Neural cell (in vitro differentiated cells): ENCODE measurements around the gene IL3RA. TPM values are rescaled to one million over a fixed set of nuclear protein-coding genes. Genes with fewer than 3 reads are reported as not detected.

Experiments
- H2AFZ ChIP-seq: fragments of 200-600, 300-800 bp; sonication (generic), shearing (Covaris generic); 2 replicates; pipeline ENCODE4 v1.6.0; 2014; ENCODE audit warnings: low read depth, mild to moderate bottlenecking, antibody characterized with exemption, low read length, moderate library complexity
- H3F3A ChIP-seq: fragments of 200-600 bp; shearing (Covaris generic); 2 replicates; pipeline ENCODE4 v1.6.1; 2016; ENCODE audit warnings: mild to moderate bottlenecking, moderate library complexity, mixed read lengths, antibody characterized with exemption, low read length; ENCODE audit not compliant: insufficient read depth, poor library complexity, severe bottlenecking
- H3K27ac ChIP-seq: fragments of 200-600, 300-800 bp; sonication (generic), shearing (Covaris generic); 2 replicates; pipeline ENCODE4 v1.5.1; 2014; ENCODE audit warnings: mild to moderate bottlenecking, low read length, moderate library complexity
- H3K27me3 ChIP-seq: fragments of 300-800, 200-600 bp; sonication (generic), shearing (Covaris generic); 2 replicates; pipeline ENCODE4 v1.6.0; 2014; ENCODE audit warnings: mild to moderate bottlenecking, low read depth, low read length, moderate library complexity; ENCODE audit not compliant: insufficient read depth
- H3K36me3 ChIP-seq: fragments of 300-800, 200-600 bp; sonication (generic), shearing (Covaris generic); 2 replicates; pipeline ENCODE4 v1.5.1; 2014; ENCODE audit warnings: mild to moderate bottlenecking, antibody characterized with exemption, low read length, moderate library complexity; ENCODE audit not compliant: insufficient read depth
- H3K4me2 ChIP-seq: fragments of 300-800, 200-600 bp; sonication (generic), shearing (Covaris generic); 2 replicates; pipeline ENCODE4 v1.6.0; 2014; ENCODE audit warnings: mild to moderate bottlenecking, low read length
- H3K4me3 ChIP-seq: fragments of 300-800, 200-600 bp; sonication (generic), shearing (Covaris generic); 2 replicates; pipeline ENCODE4 v1.5.1; 2014; ENCODE audit warnings: mild to moderate bottlenecking, low read length, moderate library complexity
- H3K79me2 ChIP-seq: fragments of 200-600 bp; shearing (Covaris generic); replicated peaks from 2 replicates; pipeline ENCODE4 v1.6.0; 2014; ENCODE audit warnings: mild to moderate bottlenecking, low read length, moderate library complexity; ENCODE audit not compliant: insufficient read depth
- H3K9ac ChIP-seq: fragments of 300-800, 200-600 bp; sonication (generic), shearing (Covaris generic); 2 replicates; pipeline ENCODE4 v1.6.1; 2016; ENCODE audit warnings: mild to moderate bottlenecking, low read length, mixed read lengths
- H3K9me2 ChIP-seq: fragments of 200-600 bp; shearing (Covaris generic); 2 replicates; pipeline ENCODE4 v1.6.1; 2016; ENCODE audit warnings: mild to moderate bottlenecking, low read length, mixed read lengths; ENCODE audit not compliant: insufficient read depth
- H3K9me3 ChIP-seq: fragments of 200-600, 300-800 bp; sonication (generic), shearing (Covaris generic); 2 replicates; pipeline ENCODE4 v1.6.1; 2016; ENCODE audit warnings: mild to moderate bottlenecking, mixed run types, low read length, moderate library complexity, mixed read lengths
- H4K20me1 ChIP-seq: fragments of 200-600 bp; shearing (Covaris generic); 2 replicates; pipeline ENCODE4 v1.6.1; 2016; ENCODE audit warnings: mild to moderate bottlenecking, mixed run types; ENCODE audit not compliant: insufficient read depth
- CTCF ChIP-seq: fragments of 450-650 bp; IDR thresholded peaks from 2 replicates; pipeline ENCODE4 v1.5.1; 2014; ENCODE audit warnings: antibody characterized with exemption, mild to moderate bottlenecking, moderate library complexity; ENCODE audit not compliant: poor library complexity, severe bottlenecking
- EP300 ChIP-seq: fragments of 450-650 bp; conservative IDR thresholded peaks from 2 replicates; pipeline ENCODE4 v1.6.1; 2014; ENCODE audit warnings: antibody characterized with exemption, mild to moderate bottlenecking, moderate library complexity; ENCODE audit not compliant: poor library complexity, severe bottlenecking
- MXI1 ChIP-seq: fragments of 450-650 bp; conservative IDR thresholded peaks from 2 replicates; pipeline ENCODE4 v1.6.1; 2014; ENCODE audit warnings: antibody characterized with exemption, mild to moderate bottlenecking; ENCODE audit not compliant: poor library complexity, severe bottlenecking
- POLR2AphosphoS5 ChIP-seq: IDR thresholded peaks from 2 replicates; pipeline ENCODE4 v1.6.1; 2012
- RAD21 ChIP-seq: fragments of 450-650 bp; conservative IDR thresholded peaks from 2 replicates; pipeline ENCODE4 v1.6.1; 2014; ENCODE audit warnings: antibody characterized with exemption, mild to moderate bottlenecking, moderate library complexity
- REST ChIP-seq: IDR thresholded peaks from 2 replicates; pipeline ENCODE4 v1.6.1; 2012; ENCODE audit warnings: borderline replicate concordance
- SMC3 ChIP-seq: fragments of 450-650 bp; conservative IDR thresholded peaks from 2 replicates; pipeline ENCODE4 v1.6.1; 2014; ENCODE audit warnings: antibody characterized with exemption, mild to moderate bottlenecking, moderate library complexity; ENCODE audit not compliant: poor library complexity
- TAF1 ChIP-seq: IDR thresholded peaks from 2 replicates; pipeline ENCODE4 v1.6.1; 2012; ENCODE audit warnings: low read depth
- polyA plus RNA-seq: library from polyadenylated mRNA; depleted of rRNA; stranded (reverse); fragments of >200 nt; gene quantifications from 2 replicates; pipeline ENCODE4 v1.2.3, GENCODE V29; 2014

IL3RA gene
- polyA plus RNA-seq, 1 donor from 2014 or later = not detected

- H4K20me1 ChIP-seq = no peaks in the 10 kb centered on the region
- H3K27ac ChIP-seq = no peak overlapping the region
- H3K9ac ChIP-seq = no peak overlapping the region
- H2AFZ ChIP-seq = no peak overlapping the region
- no peaks in the 10 kb centered on the region for H3K36me3 ChIP-seq
- H3K4me2 ChIP-seq = no peak overlapping the region
- no peak for TF ChIP-seq TAF1
- TF ChIP-seq POLR2AphosphoS5 = no peak
- no peak for TF ChIP-seq SMC3
- no peak for TF ChIP-seq MXI1
- TF ChIP-seq EP300 = no peak
- no peak for TF ChIP-seq REST
- TF ChIP-seq RAD21 = no peak
- H3K27me3 ChIP-seq = no peaks in the 10 kb centered on the region
- no peaks in the 10 kb centered on the region for H3K9me3 ChIP-seq
- peaks cover 21% of the 10 kb centered on the region for H3K79me2 ChIP-seq
- no peaks in the 10 kb centered on the region for H3F3A ChIP-seq
- no peak overlapping the region for H3K4me3 ChIP-seq
- no peaks in the 10 kb centered on the region for H3K9me2 ChIP-seq
Observed at GRCh38 chrX:1386338-1387127, 49.9 kb downstream of the IL3RA start.

- TF ChIP-seq CTCF (no peak), TAF1 (no peak), RAD21 (no peak), POLR2AphosphoS5 (no peak), MXI1 (no peak), REST (no peak), EP300 (no peak)
- H3K36me3 ChIP-seq = no peaks in the 10 kb centered on the region
- H4K20me1 ChIP-seq = no peaks in the 10 kb centered on the region
Observed at GRCh38 chrX:1387141-1387776, 50.7 kb downstream of the IL3RA start.

More at GRCh38 chrX:1387141-1387776, 50.7 kb downstream of the IL3RA start:
- Histone ChIP-seq H3F3A (no peaks in the 10 kb centered on the region), H2AFZ (no peak overlapping the region), H3K27ac (no peak overlapping the region), H3K4me2 (no peak overlapping the region), H3K9ac (no peak overlapping the region), H3K9me3 (no peaks in the 10 kb centered on the region), H3K9me2 (no peaks in the 10 kb centered on the region), H3K27me3 (no peaks in the 10 kb centered on the region), H3K4me3 (no peak overlapping the region), H3K79me2 (peaks cover 21% of the 10 kb centered on the region)
